Ishikawa (cell line): ENCODE measurements around the gene ANKRD1.

Source experiments
- CEBPB ChIP-seq: IDR thresholded peaks from 2 replicates; pipeline ENCODE4 v1.6.1; 2012
- CREB1 ChIP-seq: IDR thresholded peaks from 2 replicates; pipeline ENCODE4 v1.6.1; 2012; ENCODE audit warnings: low read depth
- EGR1 ChIP-seq: IDR thresholded peaks from 2 replicates; pipeline ENCODE4 v1.6.1; 2012
- EP300 ChIP-seq: IDR thresholded peaks from 2 replicates; pipeline ENCODE4 v1.6.1; 2012; ENCODE audit warnings: borderline replicate concordance
- FOXM1 ChIP-seq: IDR thresholded peaks from 2 replicates; pipeline ENCODE4 v1.6.1; 2012; ENCODE audit warnings: low read depth, borderline replicate concordance
- NFIC ChIP-seq: IDR thresholded peaks from 2 replicates; pipeline ENCODE4 v1.6.1; 2012
- RAD21 ChIP-seq: IDR thresholded peaks from 2 replicates; pipeline ENCODE4 v1.6.1; 2012; ENCODE audit warnings: low read depth
- TAF1 ChIP-seq: IDR thresholded peaks from 2 replicates; pipeline ENCODE4 v1.6.1; 2012; ENCODE audit warnings: low read depth, mild to moderate bottlenecking
- TCF12 ChIP-seq: IDR thresholded peaks from 2 replicates; pipeline ENCODE4 v1.6.1; 2012; ENCODE audit warnings: low read depth
- TEAD4 ChIP-seq: IDR thresholded peaks from 2 replicates; pipeline ENCODE4 v1.6.1; 2012
- YY1 ChIP-seq: IDR thresholded peaks from 2 replicates; pipeline ENCODE4 v1.6.1; 2012; ENCODE audit warnings: low read depth
- ZBTB7A ChIP-seq: IDR thresholded peaks from 2 replicates; pipeline ENCODE4 v1.6.1; 2012; ENCODE audit warnings: low read depth
- TF ChIP-seq, protein P1 (sequence below): IDR thresholded peaks from 2 replicates; pipeline ENCODE4 v1.6.1; 2012; ENCODE audit warnings: low read depth, mild to moderate bottlenecking
- TF ChIP-seq, protein P2 (sequence below): IDR thresholded peaks from 2 replicates; pipeline ENCODE4 v1.6.1; 2012
- TF ChIP-seq, protein P3 (sequence below): IDR thresholded peaks from 2 replicates; pipeline ENCODE4 v1.6.1; 2012

Gene ANKRD1

DNA sequence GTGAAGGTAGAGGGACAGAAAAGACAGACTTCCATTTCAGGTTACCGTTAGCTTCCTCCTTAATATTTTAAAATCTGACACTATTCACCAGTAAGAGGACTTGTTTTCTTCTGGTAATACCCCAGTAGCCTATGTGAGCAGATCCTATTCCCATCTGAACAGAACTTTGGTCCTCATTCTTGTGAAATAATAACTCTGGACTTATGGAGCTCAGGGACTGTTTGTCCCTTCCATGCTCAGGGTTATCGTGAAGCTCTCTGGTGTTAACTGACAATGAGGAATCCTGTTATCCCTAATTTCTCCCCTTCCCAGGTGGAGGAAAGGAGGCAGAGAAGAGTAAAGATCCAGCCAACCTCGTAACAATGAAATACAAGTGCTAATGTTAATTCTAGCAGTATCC is 47.0 kb upstream of the ANKRD1 start:
- TF ChIP-seq TEAD4 (no peak), FOXM1 (no peak)

DNA sequence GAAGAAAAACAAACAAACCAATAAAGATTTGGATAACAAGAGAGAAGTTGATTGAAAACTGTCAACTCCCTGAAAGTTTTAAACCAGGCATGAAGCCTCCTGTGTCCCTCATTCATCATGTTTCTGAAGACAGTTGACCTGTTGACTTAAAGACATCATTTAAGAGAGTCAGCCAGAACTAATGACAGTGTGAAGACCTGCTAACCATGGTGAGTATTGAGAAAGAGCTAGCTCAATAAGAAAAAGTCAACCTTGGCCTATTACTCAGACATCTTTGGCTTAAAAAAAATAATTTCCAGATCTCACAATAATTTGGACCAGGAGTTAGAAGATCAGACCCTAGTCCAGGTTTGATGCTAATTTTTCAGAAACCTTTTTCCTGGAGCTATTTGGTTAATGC is 45.3 kb upstream of the ANKRD1 start:
- TF ChIP-seq FOXM1: no peak
- TF ChIP-seq NFIC: no peak
- no peak for TF ChIP-seq TAF1
- TF ChIP-seq EP300: no peak
- TF ChIP-seq, protein P1, sequence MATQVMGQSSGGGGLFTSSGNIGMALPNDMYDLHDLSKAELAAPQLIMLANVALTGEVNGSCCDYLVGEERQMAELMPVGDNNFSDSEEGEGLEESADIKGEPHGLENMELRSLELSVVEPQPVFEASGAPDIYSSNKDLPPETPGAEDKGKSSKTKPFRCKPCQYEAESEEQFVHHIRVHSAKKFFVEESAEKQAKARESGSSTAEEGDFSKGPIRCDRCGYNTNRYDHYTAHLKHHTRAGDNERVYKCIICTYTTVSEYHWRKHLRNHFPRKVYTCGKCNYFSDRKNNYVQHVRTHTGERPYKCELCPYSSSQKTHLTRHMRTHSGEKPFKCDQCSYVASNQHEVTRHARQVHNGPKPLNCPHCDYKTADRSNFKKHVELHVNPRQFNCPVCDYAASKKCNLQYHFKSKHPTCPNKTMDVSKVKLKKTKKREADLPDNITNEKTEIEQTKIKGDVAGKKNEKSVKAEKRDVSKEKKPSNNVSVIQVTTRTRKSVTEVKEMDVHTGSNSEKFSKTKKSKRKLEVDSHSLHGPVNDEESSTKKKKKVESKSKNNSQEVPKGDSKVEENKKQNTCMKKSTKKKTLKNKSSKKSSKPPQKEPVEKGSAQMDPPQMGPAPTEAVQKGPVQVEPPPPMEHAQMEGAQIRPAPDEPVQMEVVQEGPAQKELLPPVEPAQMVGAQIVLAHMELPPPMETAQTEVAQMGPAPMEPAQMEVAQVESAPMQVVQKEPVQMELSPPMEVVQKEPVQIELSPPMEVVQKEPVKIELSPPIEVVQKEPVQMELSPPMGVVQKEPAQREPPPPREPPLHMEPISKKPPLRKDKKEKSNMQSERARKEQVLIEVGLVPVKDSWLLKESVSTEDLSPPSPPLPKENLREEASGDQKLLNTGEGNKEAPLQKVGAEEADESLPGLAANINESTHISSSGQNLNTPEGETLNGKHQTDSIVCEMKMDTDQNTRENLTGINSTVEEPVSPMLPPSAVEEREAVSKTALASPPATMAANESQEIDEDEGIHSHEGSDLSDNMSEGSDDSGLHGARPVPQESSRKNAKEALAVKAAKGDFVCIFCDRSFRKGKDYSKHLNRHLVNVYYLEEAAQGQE: no peak
- TF ChIP-seq CREB1: no peak
- TF ChIP-seq, protein P2, sequence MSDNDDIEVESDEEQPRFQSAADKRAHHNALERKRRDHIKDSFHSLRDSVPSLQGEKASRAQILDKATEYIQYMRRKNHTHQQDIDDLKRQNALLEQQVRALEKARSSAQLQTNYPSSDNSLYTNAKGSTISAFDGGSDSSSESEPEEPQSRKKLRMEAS: no peak
- TF ChIP-seq, protein P3, sequence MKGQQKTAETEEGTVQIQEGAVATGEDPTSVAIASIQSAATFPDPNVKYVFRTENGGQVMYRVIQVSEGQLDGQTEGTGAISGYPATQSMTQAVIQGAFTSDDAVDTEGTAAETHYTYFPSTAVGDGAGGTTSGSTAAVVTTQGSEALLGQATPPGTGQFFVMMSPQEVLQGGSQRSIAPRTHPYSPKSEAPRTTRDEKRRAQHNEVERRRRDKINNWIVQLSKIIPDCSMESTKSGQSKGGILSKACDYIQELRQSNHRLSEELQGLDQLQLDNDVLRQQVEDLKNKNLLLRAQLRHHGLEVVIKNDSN: no peak
- TF ChIP-seq YY1: no peak
- TF ChIP-seq EGR1: no peak

DNA sequence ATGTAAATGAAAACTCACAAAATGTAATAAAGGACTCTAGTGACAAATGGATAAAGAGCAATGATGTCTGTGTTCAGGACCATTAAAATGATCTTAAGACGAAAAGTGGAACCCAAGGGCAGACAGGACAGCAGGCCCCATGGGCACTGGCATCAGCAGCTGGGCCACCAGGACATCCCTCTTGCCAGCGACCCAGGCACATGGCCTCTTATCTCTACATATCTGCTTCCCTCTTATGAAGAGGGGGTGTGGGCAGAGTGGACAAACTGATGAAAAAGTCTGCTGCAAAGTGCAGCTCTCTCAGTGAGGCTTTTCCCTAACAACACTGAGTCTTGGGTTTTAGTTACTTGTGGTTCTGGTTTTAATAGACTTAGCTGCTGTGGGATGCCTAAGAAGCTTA is 44.8 kb upstream of the ANKRD1 start:
- TF ChIP-seq RAD21: no peak
- TF ChIP-seq, protein P2: no peak
- no peak for TF ChIP-seq ZBTB7A
- TF ChIP-seq CEBPB: no peak
- TF ChIP-seq EP300: no peak
- no peak for TF ChIP-seq YY1

DNA sequence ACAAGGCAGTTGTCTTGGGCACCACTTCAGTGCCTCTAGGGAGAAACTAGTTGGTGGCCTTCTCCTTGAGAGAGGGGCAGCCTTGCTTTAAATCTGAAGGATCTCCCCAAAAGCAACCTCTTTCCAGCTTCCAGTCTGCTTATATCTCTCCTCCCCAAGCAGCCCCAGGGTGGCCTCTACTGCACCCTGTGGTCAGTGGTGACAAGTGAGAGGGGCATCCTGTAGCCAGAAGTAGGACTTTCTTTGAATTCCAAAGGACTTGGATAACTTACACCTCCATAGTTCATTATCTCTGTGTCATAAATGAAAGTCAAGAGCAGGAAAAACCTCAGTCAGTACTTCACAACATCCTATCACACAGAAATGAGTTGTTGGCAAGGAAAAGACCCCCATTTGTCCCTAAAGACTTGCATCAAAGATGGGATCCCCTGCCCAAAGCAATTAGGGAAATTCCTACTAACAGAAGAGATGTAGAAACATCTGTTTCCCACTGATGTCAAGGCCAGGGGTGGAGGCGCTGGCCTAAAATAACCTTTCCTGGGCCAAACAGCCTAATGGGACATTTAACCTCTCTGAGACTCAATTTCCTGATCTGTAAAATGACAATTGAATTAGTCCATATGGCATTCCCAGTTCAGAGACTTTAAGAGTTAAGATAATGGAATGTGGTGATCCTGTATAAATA is 44.0 kb upstream of the ANKRD1 start:
- TF ChIP-seq RAD21: no peak

DNA sequence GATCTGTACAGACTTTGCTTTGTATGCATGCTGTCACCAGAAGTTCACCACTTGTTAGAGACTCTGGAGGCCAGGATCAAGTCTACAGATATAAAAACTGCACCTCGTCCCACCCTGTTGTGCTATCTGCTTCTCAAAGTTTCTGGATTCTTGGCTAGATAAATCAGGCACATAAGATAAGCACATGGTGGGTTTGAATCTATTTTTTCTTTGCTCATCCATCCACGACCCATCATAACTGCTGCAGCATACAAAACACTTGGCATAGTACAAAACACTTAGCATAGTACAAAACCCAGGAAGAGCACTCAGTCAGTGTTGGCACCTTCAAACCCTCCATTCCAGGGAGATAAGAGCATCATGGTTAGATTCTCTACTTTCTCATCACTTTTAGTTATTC is 42.4 kb upstream of the ANKRD1 start:
- TF ChIP-seq, protein P1: no peak
- TF ChIP-seq EGR1 (no peak), TCF12 (no peak), TAF1 (no peak), CEBPB (no peak), YY1 (no peak), FOXM1 (no peak), ZBTB7A (no peak), RAD21 (no peak), NFIC (no peak), CREB1 (no peak), TEAD4 (no peak), EP300 (no peak)
- TF ChIP-seq, protein P3: no peak
- TF ChIP-seq, protein P2: no peak

DNA sequence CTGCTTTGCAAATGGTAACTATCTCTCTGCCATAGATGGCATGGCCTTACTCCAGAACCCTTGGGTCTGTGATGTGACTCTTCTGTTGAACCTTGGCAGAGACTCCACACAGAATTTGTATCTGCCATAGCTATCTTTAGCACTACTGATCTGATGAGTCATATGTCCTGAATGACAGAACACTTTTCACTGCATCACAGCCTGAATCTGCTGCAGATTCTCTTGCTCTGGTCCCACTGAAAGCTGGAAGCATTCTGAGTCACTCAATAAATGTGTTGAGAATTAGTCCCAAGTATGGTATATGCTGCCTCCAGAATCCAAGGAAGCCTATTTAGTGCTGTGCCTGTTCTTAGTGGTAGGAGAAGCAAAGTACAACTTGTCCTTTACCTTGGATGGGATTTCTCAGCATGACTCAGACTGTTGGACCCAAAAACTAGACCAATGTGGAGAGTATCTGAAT is 39.5 kb upstream of the ANKRD1 start:
- TF ChIP-seq YY1: no peak
- TF ChIP-seq CEBPB: no peak
- no peak for TF ChIP-seq FOXM1
- TF ChIP-seq TAF1: no peak
- TF ChIP-seq EGR1: no peak

DNA sequence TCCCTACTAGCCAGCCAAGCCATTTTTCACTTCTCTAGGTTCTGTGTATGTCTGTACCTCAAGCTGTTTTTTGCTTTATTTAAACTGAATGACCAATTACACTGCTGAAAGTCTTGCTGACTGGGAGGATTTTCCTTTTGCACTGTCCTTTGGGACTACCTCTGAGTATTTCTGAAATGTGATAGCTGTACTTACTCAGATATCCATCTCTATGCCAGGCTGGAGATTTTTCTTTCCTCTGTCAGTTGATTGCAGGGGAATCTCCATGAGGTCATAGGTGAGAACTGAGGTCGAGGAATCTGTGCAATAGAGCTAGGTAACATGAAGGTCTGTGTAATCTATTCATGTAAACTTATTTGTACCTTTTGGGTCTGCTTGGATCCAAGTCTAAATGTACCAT is 38.9 kb upstream of the ANKRD1 start:
- no peak for TF ChIP-seq CREB1
- TF ChIP-seq, protein P1: no peak
- no peak for TF ChIP-seq ZBTB7A
- TF ChIP-seq NFIC: no peak
- no peak for TF ChIP-seq YY1
- TF ChIP-seq EP300: no peak
- TF ChIP-seq CEBPB: no peak
- TF ChIP-seq TAF1: no peak
- no peak for TF ChIP-seq FOXM1
- TF ChIP-seq EGR1: no peak
- TF ChIP-seq, protein P2: no peak
- TF ChIP-seq TEAD4: no peak
- TF ChIP-seq, protein P3: no peak
- no peak for TF ChIP-seq RAD21
